ENCODE data around the gene NRDE2. TPM values are rescaled to one million over a fixed set of nuclear protein-coding genes. Genes with fewer than 3 reads are reported as not detected.

The NRDE2 gene
- total and polyA plus RNA-seq, 3 donors from 2014 or later: 16.7 to 34.8 (median 31.3) TPM

DNA sequence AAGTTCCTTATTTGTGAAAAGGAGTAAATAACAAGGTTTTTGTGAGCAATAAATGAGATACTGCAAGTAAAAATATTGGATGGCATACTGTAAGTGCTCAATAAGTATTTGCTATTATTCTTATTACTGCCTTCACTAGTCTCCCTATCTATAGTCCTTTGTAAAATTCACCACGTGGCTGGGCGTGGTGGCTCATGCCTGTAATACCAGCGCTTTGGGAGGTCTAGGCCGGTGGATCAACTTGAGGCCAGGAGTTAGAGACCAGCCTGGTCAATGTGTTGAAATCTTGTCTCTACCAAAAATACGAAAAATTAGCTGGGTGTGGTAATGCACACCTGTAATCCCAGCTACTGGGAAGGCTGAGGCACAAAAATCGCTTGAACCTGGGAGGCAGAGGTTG lies 46.5 kb upstream of the NRDE2 start:
- no peak overlapping the region for H3K4me3 ChIP-seq
- TF ChIP-seq, protein P1, sequence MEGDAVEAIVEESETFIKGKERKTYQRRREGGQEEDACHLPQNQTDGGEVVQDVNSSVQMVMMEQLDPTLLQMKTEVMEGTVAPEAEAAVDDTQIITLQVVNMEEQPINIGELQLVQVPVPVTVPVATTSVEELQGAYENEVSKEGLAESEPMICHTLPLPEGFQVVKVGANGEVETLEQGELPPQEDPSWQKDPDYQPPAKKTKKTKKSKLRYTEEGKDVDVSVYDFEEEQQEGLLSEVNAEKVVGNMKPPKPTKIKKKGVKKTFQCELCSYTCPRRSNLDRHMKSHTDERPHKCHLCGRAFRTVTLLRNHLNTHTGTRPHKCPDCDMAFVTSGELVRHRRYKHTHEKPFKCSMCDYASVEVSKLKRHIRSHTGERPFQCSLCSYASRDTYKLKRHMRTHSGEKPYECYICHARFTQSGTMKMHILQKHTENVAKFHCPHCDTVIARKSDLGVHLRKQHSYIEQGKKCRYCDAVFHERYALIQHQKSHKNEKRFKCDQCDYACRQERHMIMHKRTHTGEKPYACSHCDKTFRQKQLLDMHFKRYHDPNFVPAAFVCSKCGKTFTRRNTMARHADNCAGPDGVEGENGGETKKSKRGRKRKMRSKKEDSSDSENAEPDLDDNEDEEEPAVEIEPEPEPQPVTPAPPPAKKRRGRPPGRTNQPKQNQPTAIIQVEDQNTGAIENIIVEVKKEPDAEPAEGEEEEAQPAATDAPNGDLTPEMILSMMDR (IDR thresholded peaks at IDR 0.05): no peak
- no peak for TF ChIP-seq POLR2A (IDR thresholded peaks at IDR 0.05)
- H3K36me3 ChIP-seq (ENCODE audit: low read depth, missing control alignments): no peaks in the 10 kb centered on the region
- no peak overlapping the region for H3K27ac ChIP-seq
- no peaks in the 10 kb centered on the region for H3K9me3 ChIP-seq
- no peaks in the 10 kb centered on the region for H3K27me3 ChIP-seq
- H3K4me1 ChIP-seq: peaks cover 21% of the 10 kb centered on the region
- intact Hi-C loops (cut with DNase I; ENCODE audit: low total_unique reads): no loop called here
- no peak for DNase-seq
- 87 to 90% methylated on average over 6 of the region's 6 CpGs for WGBS, 2 donors

DNA sequence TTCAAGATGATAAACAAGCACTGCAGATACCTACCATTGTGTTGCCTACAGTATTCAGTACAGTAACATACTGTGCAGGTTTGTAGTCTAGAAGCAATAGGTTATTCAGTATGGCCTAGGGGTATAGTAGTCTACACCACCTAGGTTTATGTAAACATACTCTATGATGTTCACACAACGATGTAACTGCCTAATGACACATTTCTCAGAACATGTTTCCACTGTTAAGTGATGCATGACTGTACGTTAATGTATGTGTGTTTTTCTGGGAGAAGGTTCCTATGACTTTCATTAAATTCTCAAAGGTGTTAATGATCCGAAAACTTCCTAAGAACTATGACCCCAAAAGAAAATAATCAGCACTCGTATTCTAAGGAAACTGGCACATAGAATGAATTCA lies 44.2 kb upstream of the NRDE2 start:
- TF ChIP-seq POLR2A (IDR thresholded peaks at IDR 0.05): no peak
- TF ChIP-seq, protein P1 (IDR thresholded peaks at IDR 0.05): no peak
- Histone ChIP-seq H3K36me3 (ENCODE audit: low read depth, missing control alignments) (no peaks in the 10 kb centered on the region), H3K4me3 (no peak overlapping the region), H3K27ac (no peak overlapping the region), H3K4me1 (peaks cover 8% of the 10 kb centered on the region), H3K27me3 (no peaks in the 10 kb centered on the region), H3K9me3 (no peaks in the 10 kb centered on the region)
- no peak for DNase-seq
- intact Hi-C loops (cut with DNase I; ENCODE audit: low total_unique reads): no loop called here
- WGBS, 2 donors: 89 to 92% methylated on average over 4 of the region's 4 CpGs

DNA sequence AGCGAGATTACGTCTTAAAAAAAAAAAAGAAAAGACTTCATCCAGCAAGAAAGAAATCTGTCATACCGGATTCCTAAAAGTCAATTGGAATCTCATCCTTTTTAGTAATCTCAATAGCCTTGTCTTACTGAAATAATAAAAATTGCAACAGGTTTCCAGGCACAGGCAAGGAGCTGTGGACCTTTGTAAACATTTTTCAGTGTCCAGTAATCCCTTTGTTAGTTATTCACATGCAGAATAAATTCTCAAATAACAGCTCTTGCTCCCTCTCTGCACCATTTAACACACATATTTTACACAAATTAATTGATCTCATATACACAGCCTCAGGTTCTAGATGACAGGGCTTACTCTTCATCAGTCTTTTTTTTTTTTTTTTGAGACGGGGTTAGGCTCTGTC lies 43.1 kb upstream of the NRDE2 start:
- WGBS, 2 donors: 96 to 97% methylated on average over 4 of the region's 4 CpGs
- H3K27me3 ChIP-seq: no peaks in the 10 kb centered on the region
- no peaks in the 10 kb centered on the region for H3K36me3 ChIP-seq (ENCODE audit: low read depth, missing control alignments)
- no peak for DNase-seq
- H3K4me1 ChIP-seq: peaks cover 2% of the 10 kb centered on the region
- no peak for TF ChIP-seq POLR2A (IDR thresholded peaks at IDR 0.05)
- TF ChIP-seq, protein P1 (IDR thresholded peaks at IDR 0.05): no peak
- intact Hi-C loops (cut with DNase I; ENCODE audit: low total_unique reads): no loop called here
- H3K4me3 ChIP-seq: no peak overlapping the region
- H3K27ac ChIP-seq: no peak overlapping the region
- no peaks in the 10 kb centered on the region for H3K9me3 ChIP-seq

DNA sequence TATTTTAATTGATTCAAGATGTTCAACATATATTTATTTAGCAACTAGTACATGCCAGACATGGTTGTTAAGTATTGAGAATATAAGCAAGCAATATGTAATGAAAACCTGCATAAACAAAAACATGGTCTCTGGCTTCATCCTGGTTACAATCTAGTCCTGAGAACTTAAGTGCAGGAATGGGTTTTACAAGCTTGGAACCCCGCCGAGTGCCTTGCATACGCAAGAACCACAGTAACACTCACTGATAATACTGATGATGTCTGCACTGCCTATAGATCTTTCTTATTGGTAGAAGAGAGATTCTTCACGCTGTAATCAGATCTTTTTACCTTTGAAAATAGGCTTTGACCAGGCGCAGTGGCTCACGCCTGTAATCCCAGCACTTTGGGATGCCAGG lies 42.1 kb upstream of the NRDE2 start:
- Histone ChIP-seq H3K36me3 (ENCODE audit: low read depth, missing control alignments) (no peaks in the 10 kb centered on the region), H3K9me3 (no peaks in the 10 kb centered on the region), H3K27me3 (no peaks in the 10 kb centered on the region), H3K4me3 (no peak overlapping the region), H3K4me1 (no peaks in the 10 kb centered on the region), H3K27ac (no peak overlapping the region)
- intact Hi-C loops (cut with DNase I; ENCODE audit: low total_unique reads): no loop called here
- no peak for DNase-seq
- 73 to 90% methylated on average over 6 of the region's 6 CpGs for WGBS, 2 donors
- TF ChIP-seq POLR2A (IDR thresholded peaks at IDR 0.05): no peak
- TF ChIP-seq, protein P1 (IDR thresholded peaks at IDR 0.05): no peak

DNA sequence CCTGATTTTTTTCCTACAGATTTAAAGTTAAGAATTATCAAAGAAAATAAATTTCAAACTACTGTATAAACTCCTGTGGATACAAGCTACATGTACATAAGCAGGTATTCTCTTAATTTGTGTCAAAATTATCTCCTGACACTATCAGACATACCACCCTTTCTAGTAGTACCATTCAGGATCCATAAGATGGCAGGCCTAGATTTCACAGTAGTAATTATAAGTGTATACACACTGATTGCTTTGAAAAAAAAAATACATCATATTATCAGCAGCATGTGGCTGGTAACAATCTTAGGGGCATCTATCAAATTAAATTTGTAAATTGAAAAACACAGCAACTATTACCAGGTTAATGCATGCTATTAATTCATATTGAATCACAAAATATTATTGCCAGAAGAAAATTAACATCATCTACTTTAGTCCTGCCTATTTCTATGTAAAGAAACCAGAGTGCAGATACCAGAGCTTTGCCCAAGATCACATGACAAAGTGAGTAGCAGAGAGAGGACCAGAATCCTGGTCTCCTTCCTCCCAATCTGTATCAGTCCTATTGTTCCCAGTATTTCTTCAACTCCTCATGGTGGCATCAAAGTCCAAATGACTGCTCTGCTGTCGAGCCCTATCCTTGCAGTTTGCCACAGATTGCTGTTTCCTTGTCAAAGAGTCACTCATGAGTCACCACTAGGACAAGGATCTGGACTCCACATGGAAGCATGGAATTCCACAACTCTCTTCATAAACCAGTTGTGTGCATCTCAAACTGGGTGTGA lies 37.4 kb upstream of the NRDE2 start:
- Histone ChIP-seq H3K4me1 (no peaks in the 10 kb centered on the region), H3K27me3 (no peaks in the 10 kb centered on the region), H3K27ac (no peak overlapping the region), H3K9me3 (no peaks in the 10 kb centered on the region), H3K36me3 (ENCODE audit: low read depth, missing control alignments) (no peaks in the 10 kb centered on the region), H3K4me3 (no peak overlapping the region)
- intact Hi-C loops (cut with DNase I; ENCODE audit: low total_unique reads): no loop called here
- no peak for DNase-seq
- TF ChIP-seq POLR2A (IDR thresholded peaks at IDR 0.05): no peak
- TF ChIP-seq, protein P1 (IDR thresholded peaks at IDR 0.05): no peak
- 64 to 79% methylated on average over 1 of the region's 1 CpG for WGBS, 2 donors
